Lung (tissue), 12 donors: Measurements from ENCODE around the gene RLIM. TPM values are rescaled to one million over a fixed set of nuclear protein-coding genes. Genes with fewer than 3 reads are reported as not detected.

Source experiments
- ATAC-seq: fragments of 200-7000 bp; cut with Tn5 transposase; one replicate; pipeline ENCODE4 v1.9.1; 2020; ENCODE audit warnings: moderate number of reproducible peaks; ENCODE audit not compliant: insufficient read depth, low FRiP score
- DNase-seq, 3 donors: peaks; one replicate each; pipeline ENCODE4 v3.0.0-alpha.2; 2013 to 2017
- H3K27ac ChIP-seq, 2 donors: one replicate each; pipeline ENCODE4 v1.5.1; 2013; ENCODE audit warnings: mild to moderate bottlenecking in 2 of 2, moderate library complexity in 2 of 2, control low read depth in 1 of 2, inconsistent platforms in 1 of 2, low read depth in 1 of 2, low read length in 1 of 2
- H3K27me3 ChIP-seq, 3 donors: one replicate each; pipeline ENCODE4 v1.5.1; 2013; ENCODE audit warnings: low read length in 2 of 3; ENCODE audit not compliant: control insufficient read depth in 3 of 3, insufficient read depth in 3 of 3
- H3K36me3 ChIP-seq, 4 donors: one replicate each; pipeline ENCODE4 v1.5.1; 2013; ENCODE audit warnings: low read length in 4 of 4, mild to moderate bottlenecking in 1 of 4, moderate library complexity in 1 of 4; ENCODE audit not compliant: control insufficient read depth in 4 of 4, insufficient read depth in 4 of 4
- H3K4me1 ChIP-seq, 5 donors: one replicate each; pipeline ENCODE4 v1.5.1; 2013; ENCODE audit warnings: low read length in 5 of 5, mild to moderate bottlenecking in 2 of 5, moderate library complexity in 1 of 5; ENCODE audit not compliant: control insufficient read depth in 5 of 5, insufficient read depth in 5 of 5
- H3K4me3 ChIP-seq: one replicate; pipeline ENCODE4 v1.5.1; 2013; ENCODE audit warnings: mild to moderate bottlenecking, control low read depth, moderate library complexity
- H3K9ac ChIP-seq, 2 donors: one replicate each; pipeline ENCODE4 v1.5.1; 2013; ENCODE audit warnings: low read length in 2 of 2, control low read depth in 1 of 2; ENCODE audit not compliant: insufficient read depth in 1 of 2
- H3K9me3 ChIP-seq, 4 donors: one replicate each; pipeline ENCODE4 v1.5.1; 2013; ENCODE audit warnings: low read length in 3 of 4, mild to moderate bottlenecking in 1 of 4, moderate library complexity in 1 of 4; ENCODE audit not compliant: control insufficient read depth in 4 of 4, insufficient read depth in 3 of 4
- CTCF ChIP-seq: IDR thresholded peaks from 2 replicates; pipeline ENCODE4 v1.5.1; 2012; ENCODE audit warnings: mild to moderate bottlenecking; ENCODE audit errors: control extremely low read depth, extremely low read depth
- WGBS, 2 donors: extraction: QIAGEN DNeasy Blood & Tissue Kit; methylation state at CpG; one replicate each; pipeline ENCODE4 v1.1.7; 2013; 5-methylcytosine and 5-hydroxymethylcytosine counted together
- polyA plus RNA-seq, 2 donors: library from polyadenylated mRNA; stranded (reverse); fragments of 200-250 nt; gene quantifications; one replicate each; pipeline ENCODE4 v1.2.1, GENCODE V29; 2013
- total RNA-seq, 2 donors: library from RNA; depleted of rRNA in 1 of 2; stranded (reverse); fragments of >200 nt in 1 of 2; gene quantifications; one replicate each; pipeline ENCODE4 v1.2.1, GENCODE V29; 2014 to 2021
- donor health status: control.
- donor health status: control.
- donor health status: Bipolar disorder and iron deficiency.
- donor health status: healthy.
- donor health status: DM: yes; HTN: yes; CAD: no.

The RLIM gene
- total and polyA plus RNA-seq, 4 donors, result 7.4 to 53.2 (median 22.2) TPM

- H3K4me3 ChIP-seq, result no peak overlapping the region
- H3K27ac ChIP-seq, result no peak overlapping the region
- H3K9ac ChIP-seq, result no peak overlapping the region
- no peak for ATAC-seq
- H3K36me3 ChIP-seq, result peaks cover 0 to 2% (median 0%) of the 10 kb centered on the region in 4 donors
- no peak for DNase-seq
- no peaks in the 10 kb centered on the region for H3K27me3 ChIP-seq
- no peaks in the 10 kb centered on the region for H3K4me1 ChIP-seq
- no peaks in the 10 kb centered on the region for H3K9me3 ChIP-seq
- no peak for TF ChIP-seq CTCF
Measured at GRCh38 chrX:74606342-74606741, 8.1 kb downstream of the RLIM start.

- H3K9me3 ChIP-seq, result no peaks in the 10 kb centered on the region
- H3K4me3 ChIP-seq, result no peak overlapping the region
- H3K9ac ChIP-seq, result no peak overlapping the region
- TF ChIP-seq CTCF, result no peak
- no peak overlapping the region for H3K27ac ChIP-seq
- no peaks in the 10 kb centered on the region for H3K4me1 ChIP-seq
- 60 to 87% methylated on average over 2 of the region's 2 CpGs for WGBS, 2 donors
- ATAC-seq (no peak), DNase-seq (no peak)
- peaks cover 0 to 4% (median 0%) of the 10 kb centered on the region in 4 donors for H3K36me3 ChIP-seq
- H3K27me3 ChIP-seq, result no peaks in the 10 kb centered on the region
Measured at GRCh38 chrX:74603040-74603439, 11.4 kb downstream of the RLIM start.

- H3K27me3 ChIP-seq, result no peaks in the 10 kb centered on the region
- DNase-seq (no peak), ATAC-seq (no peak)
- H3K9me3 ChIP-seq, result no peaks in the 10 kb centered on the region
- no peak for TF ChIP-seq CTCF
- 79 to 91% methylated on average over 8 of the region's 8 CpGs for WGBS, 2 donors
- H3K4me1 ChIP-seq, result no peaks in the 10 kb centered on the region
- no peak overlapping the region for H3K9ac ChIP-seq
- H3K4me3 ChIP-seq, result no peak overlapping the region
- peaks cover 0 to 4% (median 0%) of the 10 kb centered on the region in 4 donors for H3K36me3 ChIP-seq
- no peak overlapping the region for H3K27ac ChIP-seq
Measured at GRCh38 chrX:74602142-74602541, 12.3 kb downstream of the RLIM start.

- ATAC-seq (no peak), DNase-seq (no peak)
- Histone ChIP-seq H3K4me3 (no peak overlapping the region), H3K9me3 (no peaks in the 10 kb centered on the region), H3K27ac (no peak overlapping the region), H3K36me3 (peaks cover 0 to 7% (median 4%) of the 10 kb centered on the region in 4 donors), H3K27me3 (peaks cover 0 to 8% (median 0%) of the 10 kb centered on the region in 3 donors), H3K4me1 (no peaks in the 10 kb centered on the region), H3K9ac (no peak overlapping the region)
- TF ChIP-seq CTCF, result no peak
- 28 to 47% methylated on average over 2 of the region's 2 CpGs for WGBS, 2 donors
Measured at GRCh38 chrX:74593593-74593992, 20.8 kb downstream of the RLIM start.
